CD4-positive, alpha-beta T cell treated with Interleukin-21 for 1 hour (primary cell): Measurements from ENCODE around the gene CPXM1.

Experiments
- DNase-seq: peaks from one replicate; pipeline ENCODE4 v3.0.0-alpha.2; 2020

Gene CPXM1

GRCh38 chr20:2747676-2748235, 52.7 kb downstream of the CPXM1 start:
- no peak for DNase-seq

- DNase-seq = no peak
Observed at GRCh38 chr20:2746636-2747265, 53.7 kb downstream of the CPXM1 start.

GRCh38 chr20:2745936-2746635, 54.3 kb downstream of the CPXM1 start:
- DNase-seq = no peak

GRCh38 chr20:2745060-2745910, 55.1 kb downstream of the CPXM1 start:
- no peak for DNase-seq
